HG03378 (cell line): ENCODE data around the gene SLC9A6.
"Not testable (repeated sequence)": the region's sequence is repeated elsewhere in the genome, so short reads cannot be mapped to it uniquely, and the experiment has no call there.

Source experiments
- ATAC-seq: cut with Tn5 transposase; IDR thresholded peaks from one replicate; pipeline ENCODE4 v1.9.1; 2021; ENCODE audit warnings: mild to moderate bottlenecking, moderate library complexity; ENCODE audit not compliant: unreplicated experiment

SLC9A6 gene

DNA sequence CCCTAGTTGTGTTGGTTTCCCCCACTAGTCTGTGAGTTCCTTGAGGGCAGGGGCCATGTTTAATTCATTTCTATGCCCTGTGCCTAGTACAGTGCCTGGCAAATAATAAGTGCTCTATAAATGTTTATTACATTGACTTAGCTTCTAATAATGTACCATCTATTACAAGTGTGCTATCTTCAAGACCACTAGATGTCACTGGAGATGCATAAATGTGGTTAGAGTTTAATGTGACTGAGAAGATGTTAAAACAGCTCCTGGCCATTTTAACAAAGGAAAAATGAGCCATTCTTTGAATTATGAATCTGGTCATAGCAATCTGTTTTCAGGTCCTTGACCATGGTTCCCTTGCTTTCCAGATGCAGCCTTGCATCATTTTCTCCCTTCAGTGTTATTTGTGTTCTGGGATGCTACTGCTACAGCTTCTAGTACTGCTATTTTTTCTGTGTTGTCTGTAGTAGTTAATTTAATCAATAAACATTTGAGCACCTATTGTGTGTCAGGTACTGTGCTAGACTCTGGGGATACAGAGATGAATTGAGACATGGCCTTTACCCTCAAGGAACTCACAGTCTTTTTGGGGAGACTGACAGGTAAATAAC is 43.2 kb downstream of the SLC9A6 start:
- ATAC-seq, result no peak

DNA sequence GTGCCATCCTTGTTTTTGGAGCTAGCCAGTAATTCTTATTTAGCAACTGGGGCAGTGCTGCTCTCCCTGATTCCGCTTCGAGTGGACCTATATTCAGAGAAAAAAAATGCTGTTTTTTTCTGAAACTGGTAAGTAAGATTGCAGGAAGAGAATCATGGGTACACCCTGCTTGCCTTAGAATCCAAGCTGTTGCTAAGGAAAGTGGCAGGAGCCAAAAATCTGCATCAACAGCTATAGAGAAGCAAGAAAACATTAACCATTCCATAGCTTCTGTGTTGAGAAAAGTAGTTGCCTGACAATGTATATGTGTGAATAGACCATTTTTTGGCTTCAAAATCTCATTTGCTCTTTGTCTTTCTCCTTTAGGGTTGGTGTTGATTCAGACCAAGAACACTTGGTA is 44.5 kb downstream of the SLC9A6 start:
- ATAC-seq, result no peak

DNA sequence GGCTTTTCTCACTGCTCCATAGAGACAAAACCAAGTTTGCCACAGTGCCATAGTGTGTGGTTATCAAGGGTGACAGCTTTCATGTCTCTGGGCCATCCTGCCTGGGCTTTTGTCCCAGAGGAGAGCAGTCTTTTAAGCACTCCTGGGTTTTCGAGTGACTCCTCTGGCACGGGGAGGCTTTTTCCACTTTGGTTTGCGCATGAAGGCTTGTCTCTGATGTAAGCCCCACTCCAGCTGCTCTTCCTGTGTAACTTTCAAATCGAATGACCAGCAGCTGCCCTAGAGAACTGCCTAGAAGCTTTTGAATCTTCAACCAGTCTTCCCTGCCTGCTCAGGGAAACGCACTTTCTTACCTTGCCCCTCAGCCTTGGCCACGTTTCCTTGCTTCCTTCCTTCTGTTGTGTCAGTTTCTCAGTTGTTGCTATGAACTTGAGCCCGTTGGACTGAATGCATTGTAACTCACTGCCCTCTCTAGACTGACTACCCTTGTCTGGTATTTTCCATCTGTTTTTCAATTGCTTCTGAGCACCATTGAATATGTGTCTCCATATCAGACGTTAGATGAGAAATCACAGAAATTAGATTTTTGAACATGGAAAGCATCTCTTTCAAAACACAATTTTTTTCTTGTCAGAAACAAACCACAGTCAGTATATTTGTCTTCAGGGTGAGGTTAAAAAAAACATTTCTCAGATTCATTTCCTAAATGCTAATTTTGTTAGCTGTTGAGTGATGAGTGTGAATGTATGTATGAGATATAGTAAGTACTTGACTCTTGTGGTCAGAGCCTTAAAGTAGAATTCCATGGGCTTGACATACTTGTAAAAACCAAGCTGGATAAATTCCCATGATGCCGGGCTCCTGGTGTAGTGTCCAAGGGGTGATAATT is 45.3 kb downstream of the SLC9A6 start:
- no peak for ATAC-seq

DNA sequence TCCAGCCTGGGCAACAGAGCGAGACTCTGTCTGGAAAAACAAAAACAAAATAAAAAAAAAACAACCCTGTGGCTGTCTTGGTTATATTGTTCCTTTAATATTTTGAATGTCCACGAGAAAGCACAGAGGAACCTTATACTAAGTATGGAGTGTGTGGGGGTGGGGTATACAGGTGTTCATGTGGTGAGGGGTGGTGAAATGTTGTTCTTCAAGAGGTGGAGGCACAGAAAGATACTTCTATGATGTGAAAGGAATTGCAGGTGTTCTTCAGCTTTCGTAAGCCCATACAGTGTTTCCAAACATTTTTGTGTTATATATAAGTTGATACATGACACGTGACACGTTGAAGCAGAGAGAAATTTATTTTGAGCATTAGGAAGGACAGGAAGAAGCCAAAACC is 46.4 kb downstream of the SLC9A6 start:
- ATAC-seq, result no peak

DNA sequence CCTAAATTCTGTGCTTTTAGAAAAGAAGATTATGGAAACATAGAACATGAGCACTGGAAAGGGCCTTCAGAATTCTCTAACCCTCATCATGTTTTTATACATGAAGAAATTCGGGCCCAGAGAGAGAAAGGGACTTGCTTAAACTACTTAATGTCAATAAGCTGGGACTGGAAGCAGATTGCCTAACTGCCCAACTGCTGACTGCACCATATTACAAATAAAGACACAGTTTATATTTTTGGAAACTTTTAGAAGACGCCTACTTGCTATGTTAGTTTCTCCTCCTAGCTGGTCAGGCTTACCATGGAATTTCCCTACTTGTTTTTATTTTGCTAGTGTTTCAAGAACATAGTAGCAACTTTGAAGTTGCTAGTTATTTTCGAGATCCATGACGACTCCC is 47.1 kb downstream of the SLC9A6 start:
- ATAC-seq, result no peak

DNA sequence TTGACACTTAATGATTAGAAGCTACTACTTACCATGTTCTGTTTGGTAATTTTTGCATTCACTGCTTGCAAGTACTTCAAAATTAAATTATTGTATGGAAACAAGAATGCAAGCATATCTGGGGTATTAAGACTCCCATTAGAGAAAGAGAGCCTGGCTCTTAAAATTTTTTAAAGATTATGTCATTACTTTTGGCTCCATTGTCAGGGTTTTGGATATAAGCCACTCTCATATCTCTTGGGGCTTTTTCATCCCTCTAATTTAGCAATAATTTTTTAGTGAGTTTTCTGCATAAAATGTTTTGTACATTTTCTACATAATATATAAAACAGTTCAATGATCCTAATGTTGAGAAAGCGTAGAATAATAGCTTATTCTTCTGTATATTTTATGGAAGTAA is 49.4 kb downstream of the SLC9A6 start:
- no peak for ATAC-seq

DNA sequence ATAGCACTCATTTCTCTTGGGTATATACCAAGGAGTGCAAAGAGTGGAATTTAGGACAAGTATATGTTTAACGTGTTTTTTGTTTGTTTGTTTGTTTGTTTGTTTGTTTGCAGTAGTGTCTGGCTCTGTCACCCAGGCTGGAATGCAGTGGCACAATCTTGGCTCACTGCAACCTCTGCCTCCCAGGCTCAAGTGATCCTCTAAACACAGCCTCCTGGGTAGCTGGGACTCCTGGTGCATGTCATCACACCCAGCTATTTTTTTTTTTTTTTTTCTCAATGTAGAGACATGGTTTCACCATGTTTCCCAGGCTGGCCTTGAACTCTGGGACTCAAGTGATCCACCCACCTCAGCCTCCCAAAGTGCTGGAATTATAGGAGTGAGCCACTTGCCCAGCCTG is 50.4 kb downstream of the SLC9A6 start:
- no peak for ATAC-seq

DNA sequence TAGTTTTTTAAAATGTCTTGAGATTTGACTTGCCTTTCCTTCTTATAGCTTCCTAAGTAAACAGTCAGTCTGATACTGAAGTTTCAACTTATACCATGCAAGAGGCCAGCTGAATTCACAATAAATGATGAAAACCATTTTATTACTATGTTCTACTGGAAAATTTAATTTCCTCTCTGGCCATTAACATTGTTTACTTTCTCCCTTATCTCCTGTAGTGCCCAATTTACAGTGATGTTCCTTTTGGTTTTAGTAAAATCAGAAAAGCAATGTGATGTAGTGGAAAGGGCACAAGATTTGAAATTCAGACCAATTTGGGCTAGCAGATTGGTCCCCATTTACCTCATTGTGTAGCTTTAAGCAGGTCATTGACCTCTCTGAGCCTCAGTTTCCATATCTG is 54.2 kb downstream of the SLC9A6 start:
- ATAC-seq, result no peak

DNA sequence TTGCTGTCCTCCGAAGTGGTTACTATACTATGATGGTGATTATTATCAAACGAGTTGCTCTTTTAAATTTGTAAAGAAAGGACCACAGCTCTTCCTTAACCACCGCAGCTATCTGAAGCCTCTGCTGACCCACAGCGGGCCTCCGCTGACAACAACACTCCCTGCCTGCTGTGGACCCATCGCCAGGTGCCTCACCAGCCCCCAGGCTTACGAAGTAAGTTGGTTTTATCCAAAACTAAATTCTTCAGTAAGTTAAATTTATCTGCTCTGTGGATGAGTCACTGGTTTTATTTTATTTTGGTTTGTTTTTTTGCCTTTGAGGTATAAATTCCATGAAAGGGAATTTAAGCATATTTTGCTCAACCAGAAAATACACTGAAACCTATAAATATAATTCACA is 54.7 kb downstream of the SLC9A6 start:
- no peak for ATAC-seq

DNA sequence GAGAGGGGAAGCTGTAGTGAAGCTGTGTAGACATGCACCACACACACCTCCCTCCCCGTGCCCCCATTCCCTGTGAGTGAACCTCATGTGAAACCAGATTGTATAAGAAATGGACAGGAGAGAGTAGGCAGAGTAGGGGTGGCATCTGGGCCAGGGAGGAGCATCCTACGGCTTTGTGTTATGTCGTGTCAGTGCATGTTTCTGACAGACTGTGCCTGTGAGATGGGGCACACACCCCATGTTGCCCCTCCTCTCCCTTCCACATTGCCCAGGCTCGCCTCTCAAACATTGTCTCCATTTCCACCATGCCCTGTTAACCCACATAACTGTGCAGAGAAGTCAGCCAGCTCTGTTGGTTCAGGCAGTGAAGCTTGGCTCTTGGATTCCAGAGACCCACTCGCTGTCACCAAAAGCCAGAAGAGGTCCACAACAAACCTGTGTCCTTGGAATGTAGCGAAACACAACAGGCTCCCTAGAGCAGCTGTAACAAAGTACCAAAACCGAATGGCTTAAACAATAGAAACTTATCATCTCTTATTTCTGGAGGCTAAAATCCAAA is 56.1 kb downstream of the SLC9A6 start:
- ATAC-seq, result no peak

DNA sequence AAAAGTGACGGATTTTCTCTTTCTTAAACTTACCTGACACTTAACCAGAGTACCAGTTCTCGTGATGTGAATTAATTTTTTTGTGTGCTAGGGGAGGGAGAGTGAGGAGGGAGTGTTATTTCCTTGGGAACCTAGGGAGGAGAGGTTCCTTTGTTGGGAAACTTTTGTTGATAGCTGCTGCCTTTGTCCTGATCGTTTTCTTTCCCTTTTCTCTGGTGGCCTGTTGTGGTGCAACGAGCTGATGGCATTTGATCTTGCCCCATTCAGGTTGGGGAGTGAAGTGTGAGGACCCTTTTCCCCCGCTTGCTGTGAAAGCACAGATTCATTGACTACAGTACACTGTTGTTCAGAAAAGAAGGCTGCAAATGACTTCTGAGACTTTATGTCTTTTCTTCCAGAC is 59.8 kb downstream of the SLC9A6 start:
- no peak for ATAC-seq

DNA sequence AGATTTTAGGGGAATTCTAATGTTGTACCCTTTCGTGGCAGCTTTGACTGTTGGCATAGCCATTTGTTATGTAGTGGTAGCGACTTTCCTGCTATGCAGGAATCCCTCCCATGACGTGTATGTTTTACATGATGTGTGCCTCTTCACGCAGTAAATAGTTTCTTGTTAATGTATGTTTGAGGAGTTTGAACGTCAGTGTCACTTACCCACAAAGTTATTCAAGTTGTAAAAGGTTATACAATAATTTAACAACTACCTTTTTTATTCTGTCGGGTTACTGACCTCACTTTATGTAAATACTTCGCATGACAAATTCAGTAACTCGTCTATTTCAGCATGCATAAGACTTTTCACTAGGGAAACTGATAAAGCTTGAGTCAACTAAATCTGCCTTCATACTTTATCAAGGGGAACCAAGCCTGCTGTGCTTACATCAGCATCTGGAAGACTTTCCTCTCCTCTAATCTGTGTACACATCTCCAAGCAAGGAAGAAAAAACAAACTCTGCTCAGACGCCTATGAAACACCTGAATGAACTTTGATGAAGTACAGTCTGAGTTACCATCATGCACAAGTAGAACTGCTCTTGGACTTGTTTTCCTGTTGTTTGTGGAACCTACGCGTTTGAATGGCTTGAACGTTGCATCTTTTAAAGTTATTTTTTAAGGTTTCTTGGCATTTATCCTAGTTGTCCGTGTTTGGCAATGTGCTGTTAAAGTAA is 61.2 kb downstream of the SLC9A6 start:
- no peak for ATAC-seq

DNA sequence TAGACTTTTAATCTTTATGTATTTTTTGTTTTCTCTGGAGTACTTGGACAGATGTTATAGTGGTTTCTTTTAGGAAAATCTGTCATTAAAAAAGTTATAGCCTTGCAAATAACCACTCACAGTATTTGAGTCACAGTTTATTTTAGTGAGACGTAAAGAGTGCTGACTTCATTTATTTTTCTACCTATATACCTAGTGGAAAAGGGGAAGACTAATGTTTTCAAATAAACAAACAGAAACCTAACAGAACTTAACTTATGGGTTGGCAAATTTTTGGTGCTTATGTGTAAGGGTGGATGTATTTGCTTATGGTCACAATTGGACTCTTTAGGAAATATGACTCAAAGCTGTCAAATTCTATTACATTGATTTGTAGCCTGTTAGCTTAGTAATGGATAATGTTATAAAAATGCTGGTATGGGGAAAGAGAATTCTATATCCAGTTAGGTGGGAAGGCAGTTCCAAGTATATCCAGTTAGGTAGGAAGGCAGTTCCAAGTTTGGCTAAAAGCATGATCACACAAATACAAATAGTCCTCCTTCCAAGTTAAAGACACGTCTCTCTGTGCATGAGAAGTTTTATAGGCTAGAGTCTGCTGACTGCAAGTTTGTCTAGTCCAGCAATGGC is 61.9 kb downstream of the SLC9A6 start:
- ATAC-seq, result no peak

DNA sequence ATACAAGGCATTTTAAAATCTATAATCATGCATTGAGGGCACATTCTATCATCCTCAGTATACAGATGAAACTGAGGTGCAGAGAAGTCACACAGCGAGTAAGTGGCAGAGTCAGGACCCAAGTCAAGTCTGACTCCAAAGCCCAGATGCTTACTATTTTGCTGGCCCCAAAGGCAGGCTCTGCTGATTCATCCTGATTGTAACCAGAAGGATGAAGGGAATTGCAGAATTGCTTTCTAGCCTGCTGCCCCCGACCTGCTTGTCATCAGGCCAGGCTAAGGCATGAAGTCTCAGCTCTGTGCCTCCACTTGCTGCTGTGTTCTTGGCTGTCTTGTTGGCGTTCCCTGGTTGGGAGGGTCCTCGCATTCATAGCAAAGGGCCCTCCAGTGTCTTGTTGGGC is 62.7 kb downstream of the SLC9A6 start:
- no peak for ATAC-seq

DNA sequence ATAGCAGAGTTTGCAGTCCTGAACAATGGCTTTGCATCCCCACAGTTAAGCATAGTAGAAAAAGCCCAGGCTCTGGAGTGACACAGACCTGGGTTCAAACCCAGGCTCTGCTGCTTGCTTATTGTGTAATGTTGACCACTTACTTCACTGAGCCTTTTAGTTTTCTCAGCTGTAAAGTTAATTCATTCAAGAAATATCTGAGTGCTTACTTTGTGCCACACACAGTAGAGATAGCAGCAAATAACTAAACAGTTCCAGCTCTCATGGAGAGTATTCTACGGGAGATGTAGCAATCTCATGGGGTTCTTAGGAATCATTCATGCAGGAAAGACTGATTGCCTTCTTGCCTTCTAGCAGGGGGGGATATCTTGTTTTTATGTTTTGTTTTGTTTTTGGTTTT is 63.2 kb downstream of the SLC9A6 start:
- ATAC-seq, result no peak

DNA sequence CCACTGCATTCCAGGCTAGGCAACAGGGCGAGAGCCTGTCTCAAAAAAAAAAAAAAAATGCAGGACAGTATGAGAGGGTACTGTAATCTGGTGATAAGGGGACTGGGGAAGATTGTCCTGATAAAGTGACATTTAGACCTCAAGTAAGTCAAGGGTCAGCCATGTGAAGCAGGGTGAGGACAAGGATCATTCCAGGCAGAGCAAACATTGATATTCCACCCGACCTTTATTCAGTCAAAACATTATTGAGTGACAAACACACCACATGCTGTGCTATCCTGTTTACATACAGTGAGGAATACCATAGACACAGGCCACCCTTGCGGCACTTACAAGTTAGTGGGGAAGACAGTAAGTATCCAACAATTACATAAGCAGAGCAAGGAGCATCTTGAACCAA is 64.4 kb downstream of the SLC9A6 start:
- ATAC-seq, result no peak

DNA sequence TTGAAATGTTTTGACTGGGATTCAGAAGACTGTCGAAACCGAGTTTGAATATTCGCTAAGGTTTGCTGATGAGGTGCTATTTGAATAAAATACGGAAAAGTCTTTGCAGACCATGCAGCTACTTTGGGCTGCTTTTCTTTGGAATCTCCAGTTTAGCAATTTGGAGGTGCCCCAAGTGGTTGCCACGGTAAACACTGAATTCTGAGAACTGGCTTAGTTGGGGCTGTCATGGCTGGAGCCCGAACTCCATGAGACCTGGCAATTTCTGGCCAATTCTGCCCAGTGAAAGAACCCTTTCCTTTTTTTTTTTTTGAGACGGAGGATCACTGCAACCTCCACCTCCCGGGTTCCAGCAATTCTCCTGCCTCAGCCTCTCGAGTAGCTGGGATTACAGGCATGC is 65.6 kb downstream of the SLC9A6 start:
- ATAC-seq, result not testable (repeated sequence)

DNA sequence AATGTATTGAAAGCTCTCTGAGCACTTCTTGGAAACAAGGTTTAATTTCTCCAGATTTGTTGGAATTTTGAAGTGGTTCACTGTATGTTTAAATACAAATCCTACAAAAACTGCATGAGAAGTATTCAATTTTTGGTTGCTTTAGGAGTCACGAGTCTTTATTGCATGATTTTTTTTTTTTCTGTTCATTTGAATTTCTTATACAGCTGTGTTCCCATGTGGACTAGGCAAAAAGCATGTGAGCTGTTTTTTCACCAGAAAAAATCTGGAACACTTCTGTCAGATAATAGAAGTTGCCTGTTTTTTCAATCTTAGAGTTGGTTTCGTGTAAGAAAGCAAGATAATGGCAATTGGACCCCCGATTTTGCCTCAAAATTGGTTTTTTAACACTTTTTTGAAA is 66.4 kb downstream of the SLC9A6 start:
- no peak for ATAC-seq

DNA sequence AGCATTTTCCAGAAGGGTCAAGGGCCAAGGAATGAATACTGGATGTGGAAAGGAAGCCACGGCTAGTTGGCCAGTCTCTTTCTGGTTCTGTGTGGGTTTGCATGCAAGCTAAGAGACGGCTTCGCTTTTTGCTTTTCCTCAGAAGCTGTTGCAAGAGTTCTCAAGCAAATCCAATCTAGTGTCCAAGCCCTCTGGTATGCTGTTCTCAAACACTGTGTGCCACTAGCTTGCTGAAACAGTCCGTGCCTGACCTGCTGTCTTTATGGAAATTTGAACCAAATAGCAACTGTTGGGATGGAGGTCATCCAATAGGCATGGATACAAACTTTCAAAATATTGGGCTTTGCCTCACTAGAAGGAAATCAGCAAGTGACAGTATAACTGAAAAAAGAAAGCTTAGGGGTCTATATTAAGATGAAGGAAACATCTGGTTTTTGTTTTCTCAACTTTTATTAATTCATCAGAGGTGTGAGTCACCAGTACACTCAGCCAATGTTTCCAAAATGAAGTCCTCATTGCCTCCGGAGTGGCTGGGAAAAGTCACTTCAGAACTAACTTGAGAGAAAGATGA is 70.5 kb downstream of the SLC9A6 start:
- ATAC-seq, result no peak

DNA sequence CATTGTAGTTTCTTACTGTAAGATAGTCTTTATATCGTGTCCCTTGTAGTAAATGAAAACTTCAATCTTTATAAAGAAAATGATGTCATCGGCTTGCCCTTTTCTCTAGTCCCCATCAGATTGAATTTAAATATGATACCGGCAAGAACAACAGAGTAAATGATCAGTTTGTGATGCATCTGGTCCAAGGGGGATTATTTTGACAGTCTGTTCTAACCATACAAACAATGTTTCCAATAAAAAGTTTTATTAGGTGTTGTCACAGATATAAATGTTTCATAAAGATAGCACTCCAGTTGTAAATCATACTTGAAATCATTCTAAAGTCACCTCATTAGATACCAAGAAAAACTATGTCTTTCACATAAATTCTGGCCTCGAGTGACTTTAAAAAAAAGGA is 72.3 kb downstream of the SLC9A6 start:
- no peak for ATAC-seq

DNA sequence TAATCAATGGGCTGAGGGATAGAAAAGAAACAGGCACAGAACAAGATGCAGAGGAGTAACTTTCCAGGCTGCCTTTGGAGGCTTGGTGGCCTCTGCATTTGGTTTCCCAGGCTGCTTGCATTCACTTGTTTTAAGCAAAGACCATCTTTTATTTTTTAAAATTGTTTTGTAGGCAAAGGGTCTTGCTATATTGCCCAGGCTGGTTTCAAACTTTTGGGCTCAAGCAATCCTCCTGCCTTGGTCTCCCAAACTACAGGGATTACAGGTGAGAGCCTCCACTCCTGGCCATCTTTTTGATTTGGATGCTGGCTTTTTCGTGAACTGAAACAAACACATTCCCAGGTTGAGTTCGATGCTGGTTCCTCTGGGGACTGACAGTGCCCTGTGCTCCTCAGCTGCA is 74.1 kb downstream of the SLC9A6 start:
- no peak for ATAC-seq
